Measurements from ENCODE around the gene LGALS12.
A peak's percentile ranks its signal among the peaks of the same experiment; 100 is the strongest.
"Not testable (repeated sequence)": the region's sequence is repeated elsewhere in the genome, so short reads cannot be mapped to it uniquely, and the experiment has no call there.

LGALS12 gene

DNA sequence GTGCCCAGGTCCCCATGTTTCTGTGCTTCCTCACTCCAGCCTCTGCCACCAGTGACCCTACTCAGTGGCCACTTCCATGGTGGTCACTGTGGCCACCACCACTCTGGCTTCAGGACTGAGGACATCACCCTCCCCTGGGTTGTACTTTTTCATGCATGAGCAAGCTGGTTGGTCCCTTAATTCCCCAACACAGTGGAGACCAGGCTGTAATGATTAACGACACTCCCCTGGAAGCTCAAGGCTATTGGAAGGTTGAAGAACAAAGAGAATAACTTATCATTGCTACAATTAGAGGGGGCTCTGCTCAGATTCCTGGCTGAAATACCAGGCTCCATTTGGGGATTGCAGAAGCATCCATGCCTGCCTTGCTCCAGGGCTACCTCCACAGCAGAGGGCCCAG lies 41.2 kb downstream of the LGALS12 start:
- Histone ChIP-seq H3K4me1 (peaks cover 9 to 34% (median 19%) of the 10 kb centered on the region in 10 experiments; a peak in 18 of 20 replicates), H3K4me2 (no peak overlapping the region), H3K36me3 (no peaks in the 10 kb centered on the region; a peak in 1 of 22 replicates), H4K20me1 (no peaks in the 10 kb centered on the region), H3K4me3 (no peak overlapping the region), H3K27ac (no peak overlapping the region), H3K27me3 (no peaks in the 10 kb centered on the region), H3K9me3 (replicated peaks in 1 of 11) (no peaks in the 10 kb centered on the region), H3K9ac (no peak overlapping the region)
- TF ChIP-seq Cebpa-rat (IDR thresholded peaks at IDR 0.05) = no peak

DNA sequence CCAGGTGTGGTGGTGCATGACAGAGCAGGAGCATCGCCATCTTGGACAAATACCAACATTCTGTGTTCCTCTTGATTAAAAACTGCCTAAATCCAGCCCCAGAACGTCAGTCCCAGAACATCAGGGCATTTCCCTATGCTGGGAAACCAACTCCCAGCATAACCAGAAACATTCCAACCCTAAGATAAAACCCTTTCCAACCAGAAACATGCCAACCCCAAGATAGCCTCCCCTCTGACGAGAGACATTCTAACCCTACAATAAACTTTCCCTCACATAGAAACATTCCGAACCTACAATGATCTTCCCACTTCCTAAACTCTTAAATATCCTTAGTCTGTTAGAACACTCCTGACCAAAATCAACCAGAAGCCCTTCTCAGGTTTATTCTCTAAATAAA lies 42.3 kb downstream of the LGALS12 start:
- Histone ChIP-seq H3K4me3 (no peak overlapping the region), H3K27me3 (no peaks in the 10 kb centered on the region), H3K9me3 (replicated peaks in 1 of 11) (no peaks in the 10 kb centered on the region), H3K4me2 (no peak overlapping the region), H3K27ac (no peak overlapping the region), H4K20me1 (no peaks in the 10 kb centered on the region), H3K36me3 (no peaks in the 10 kb centered on the region; a peak in 1 of 22 replicates), H3K9ac (no peak overlapping the region), H3K4me1 (peaks cover 13 to 39% (median 24%) of the 10 kb centered on the region in 10 experiments)
- no peak for TF ChIP-seq Cebpa-rat (IDR thresholded peaks at IDR 0.05)

DNA sequence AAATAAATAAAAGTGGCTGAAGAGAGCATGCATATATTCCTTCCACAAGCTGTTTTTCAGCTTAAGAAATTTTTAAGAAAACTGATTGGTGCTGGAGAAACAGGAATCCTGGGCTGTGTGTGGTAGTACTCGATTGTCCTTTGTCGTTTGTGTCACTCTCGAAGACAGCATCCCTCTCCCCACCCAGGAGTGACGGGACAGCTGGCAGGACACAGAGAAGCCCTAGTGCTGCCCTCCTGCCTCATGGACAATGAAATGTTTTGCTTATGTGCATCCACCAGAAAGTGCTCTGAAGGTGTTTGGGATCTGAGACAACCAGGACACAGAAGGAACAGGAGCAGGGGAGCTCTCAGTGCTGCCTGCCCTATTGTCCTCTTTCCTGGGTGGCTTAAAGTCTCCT lies 43.5 kb downstream of the LGALS12 start:
- H3K4me1 ChIP-seq = peaks cover 16 to 39% (median 26%) of the 10 kb centered on the region in 10 experiments
- no peak for TF ChIP-seq Cebpa-rat (IDR thresholded peaks at IDR 0.05)
- no peaks in the 10 kb centered on the region for H3K27me3 ChIP-seq
- H3K27ac ChIP-seq = no peak overlapping the region
- H4K20me1 ChIP-seq = no peaks in the 10 kb centered on the region
- no peak overlapping the region for H3K9ac ChIP-seq
- no peaks in the 10 kb centered on the region for H3K9me3 ChIP-seq (replicated peaks in 1 of 11)
- no peak overlapping the region for H3K4me3 ChIP-seq
- no peaks in the 10 kb centered on the region; a peak in 1 of 22 replicates for H3K36me3 ChIP-seq
- no peak overlapping the region for H3K4me2 ChIP-seq

DNA sequence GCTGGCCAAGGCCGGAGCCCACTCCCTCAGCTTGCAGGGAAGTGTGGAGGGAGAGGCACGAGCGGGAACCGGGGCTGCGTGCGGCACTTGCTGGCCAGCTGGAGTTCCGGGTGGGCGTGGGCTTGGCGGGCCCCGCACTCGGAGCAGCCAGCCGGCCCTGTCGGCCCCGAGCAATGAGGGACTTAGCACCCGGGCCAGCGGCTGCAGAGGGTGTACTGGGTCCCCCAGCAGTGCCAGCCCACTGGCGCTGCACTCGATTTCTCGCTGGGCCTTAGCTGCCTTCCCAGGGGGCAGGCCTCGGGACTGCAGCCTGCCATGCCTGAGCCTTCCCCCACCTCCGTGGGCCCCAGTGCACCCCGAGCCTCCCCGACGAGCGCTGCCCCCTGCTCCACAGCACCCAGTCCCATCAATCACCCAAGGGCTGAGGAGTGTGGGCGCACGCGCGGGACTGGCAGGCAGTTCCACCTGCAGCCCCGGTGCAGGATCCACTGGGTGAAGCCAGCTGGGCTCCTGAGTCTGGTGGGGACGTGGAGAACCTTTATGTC lies 44.3 kb downstream of the LGALS12 start:
- not testable (repeated sequence) for H3K4me2 ChIP-seq; H4K20me1 ChIP-seq; H3K4me3 ChIP-seq; H3K36me3 ChIP-seq; H3K27ac ChIP-seq; H3K27me3 ChIP-seq; H3K9me3 ChIP-seq (replicated peaks in 1 of 11); H3K9ac ChIP-seq
- H3K4me1 ChIP-seq = peaks cover 16 to 41% (median 32%) of the 10 kb centered on the region in 10 experiments

DNA sequence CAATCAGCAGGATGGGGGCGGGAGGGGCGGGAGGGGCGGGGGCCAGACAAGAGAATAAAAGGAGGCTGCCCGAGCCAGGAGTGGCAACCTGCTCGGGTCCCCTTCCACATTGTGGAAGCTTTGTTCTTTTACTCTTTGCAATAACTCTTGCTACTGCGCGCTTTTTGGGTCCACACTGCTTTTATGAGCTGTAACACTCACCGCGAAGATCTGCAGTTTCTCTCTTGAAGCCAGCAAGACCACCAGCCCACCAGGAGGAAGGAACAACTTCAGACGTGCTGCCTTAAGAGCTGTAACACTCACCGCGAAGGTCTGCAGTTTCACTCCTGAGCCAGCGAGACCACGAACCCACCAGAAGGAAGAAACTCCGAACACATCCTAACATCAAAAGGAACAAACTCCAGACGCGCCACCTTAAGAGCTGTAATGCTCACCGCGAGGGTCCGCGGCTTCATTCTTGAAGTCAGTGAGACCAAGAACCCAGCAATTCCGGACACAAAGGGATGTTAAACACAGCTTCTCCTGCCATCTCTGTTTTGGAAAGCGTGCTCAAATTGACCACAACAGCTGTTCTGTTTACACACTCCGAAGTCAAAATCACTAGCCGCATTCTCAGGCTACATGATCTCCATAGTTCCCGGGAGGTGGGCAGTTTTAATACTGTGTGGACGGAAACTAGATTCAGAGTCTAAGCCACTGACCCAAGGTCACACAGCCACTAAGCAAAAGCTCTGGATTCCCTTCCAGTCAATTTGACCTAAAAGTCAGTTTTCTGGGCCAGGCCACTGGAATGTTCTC lies 45.4 kb downstream of the LGALS12 start:
- no peaks in the 10 kb centered on the region for H3K27me3 ChIP-seq
- no peaks in the 10 kb centered on the region for H3K36me3 ChIP-seq
- peaks cover 16 to 30% (median 23%) of the 10 kb centered on the region in 10 experiments for H3K4me1 ChIP-seq
- no peak overlapping the region for H3K4me3 ChIP-seq
- H3K27ac ChIP-seq = no peak overlapping the region
- H3K9ac ChIP-seq = no peak overlapping the region
- peak overlapping the region in 2 of 11 experiments; percentile 1 to 10; a peak in 2 of 22 replicates for H3K4me2 ChIP-seq
- H4K20me1 ChIP-seq = no peaks in the 10 kb centered on the region
- TF ChIP-seq Cebpa-rat (IDR thresholded peaks at IDR 0.05) = no peak
- H3K9me3 ChIP-seq (replicated peaks in 1 of 11) = no peaks in the 10 kb centered on the region

DNA sequence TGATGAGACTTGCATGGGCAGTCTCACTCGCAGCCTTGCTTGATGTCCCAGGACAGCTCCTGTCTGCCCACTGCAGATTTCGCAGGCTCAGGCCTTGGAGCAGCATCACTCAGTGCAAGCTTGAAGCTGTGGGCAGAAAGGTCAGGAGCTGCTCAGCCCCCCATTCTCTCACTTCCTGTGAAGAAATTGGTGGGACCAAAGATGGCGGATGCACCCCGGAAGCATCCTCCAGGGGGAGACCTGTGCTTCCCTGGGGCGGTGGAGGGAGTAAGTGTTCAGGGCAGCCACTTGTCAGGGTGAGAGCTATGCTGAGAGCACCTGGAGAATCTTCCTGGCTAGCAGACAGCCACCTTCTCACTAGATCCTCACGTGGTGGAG lies 46.0 kb downstream of the LGALS12 start:
- Histone ChIP-seq H3K4me2 (peak overlapping the region in 2 of 11 experiments; percentile 1 to 10; a peak in 1 of 22 replicates), H3K4me3 (no peak overlapping the region), H3K9me3 (replicated peaks in 1 of 11) (no peaks in the 10 kb centered on the region), H3K4me1 (peaks cover 16 to 30% (median 23%) of the 10 kb centered on the region in 10 experiments), H3K27me3 (no peaks in the 10 kb centered on the region), H3K9ac (no peak overlapping the region), H4K20me1 (no peaks in the 10 kb centered on the region), H3K36me3 (no peaks in the 10 kb centered on the region), H3K27ac (no peak overlapping the region)
- TF ChIP-seq Cebpa-rat (IDR thresholded peaks at IDR 0.05) = no peak

DNA sequence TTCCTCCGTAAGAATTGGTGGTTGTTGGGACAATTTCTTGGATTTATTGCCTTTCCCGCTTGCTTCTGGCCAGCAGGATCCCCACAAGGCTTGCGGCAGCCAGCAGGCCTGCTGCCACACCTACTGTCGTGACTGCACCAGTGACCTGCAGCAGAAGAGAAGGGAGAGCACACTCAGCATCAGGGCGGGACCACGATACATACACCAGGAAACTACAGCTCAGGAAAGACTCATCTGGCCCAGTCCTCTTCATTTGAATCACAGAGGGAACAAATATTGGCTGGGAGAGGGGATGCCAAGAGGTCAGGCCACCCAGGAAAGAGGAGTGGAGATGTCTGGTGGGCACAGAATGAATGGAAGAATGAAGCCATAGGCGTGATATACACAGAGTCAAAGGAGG lies 47.0 kb downstream of the LGALS12 start:
- H4K20me1 ChIP-seq = no peaks in the 10 kb centered on the region
- H3K9me3 ChIP-seq (replicated peaks in 1 of 11) = no peaks in the 10 kb centered on the region
- no peaks in the 10 kb centered on the region for H3K27me3 ChIP-seq
- peaks cover 16 to 30% (median 23%) of the 10 kb centered on the region in 10 experiments for H3K4me1 ChIP-seq
- no peak for TF ChIP-seq Cebpa-rat (IDR thresholded peaks at IDR 0.05)
- peak overlapping the region in 3 of 11 experiments; percentile 61 to 73 (median 67); a peak in 4 of 22 replicates for H3K27ac ChIP-seq
- H3K36me3 ChIP-seq = no peaks in the 10 kb centered on the region
- H3K9ac ChIP-seq = no peak overlapping the region
- H3K4me2 ChIP-seq = peak overlapping the region; percentile 64 to 90 (median 82)
- no peak overlapping the region for H3K4me3 ChIP-seq

DNA sequence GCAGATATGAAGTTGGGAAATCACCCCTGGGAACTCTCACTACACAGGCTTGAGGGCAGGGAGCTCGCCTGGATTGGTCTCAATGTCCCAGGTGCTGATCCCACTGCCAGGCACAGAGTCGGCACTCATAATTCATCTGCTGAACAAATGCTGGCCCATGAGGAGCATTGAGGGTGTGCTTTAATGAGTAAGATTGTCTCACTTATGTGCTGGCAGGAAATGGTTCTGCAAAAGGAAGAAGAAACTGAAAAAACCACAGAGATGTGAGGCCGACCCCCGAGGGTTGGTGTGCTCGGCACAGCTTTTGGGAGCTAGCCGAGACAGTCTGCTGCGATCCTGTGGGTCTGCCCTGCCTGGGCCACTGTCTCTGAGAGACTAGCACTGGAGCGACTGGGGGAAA lies 47.9 kb downstream of the LGALS12 start:
- Histone ChIP-seq H3K9ac (peak overlapping the region; percentile 3 to 62 (median 50); a peak in 17 of 22 replicates), H3K27me3 (no peaks in the 10 kb centered on the region), H3K4me2 (peak overlapping the region; percentile 64 to 90 (median 82)), H3K9me3 (replicated peaks in 1 of 11) (no peaks in the 10 kb centered on the region), H3K36me3 (no peaks in the 10 kb centered on the region), H3K27ac (peak overlapping the region in 9 of 11 experiments; percentile 10 to 73 (median 63); a peak in 15 of 22 replicates), H4K20me1 (no peaks in the 10 kb centered on the region), H3K4me3 (no peak overlapping the region), H3K4me1 (peaks cover 16 to 30% (median 23%) of the 10 kb centered on the region in 10 experiments)
- TF ChIP-seq Cebpa-rat (IDR thresholded peaks at IDR 0.05) = no peak

DNA sequence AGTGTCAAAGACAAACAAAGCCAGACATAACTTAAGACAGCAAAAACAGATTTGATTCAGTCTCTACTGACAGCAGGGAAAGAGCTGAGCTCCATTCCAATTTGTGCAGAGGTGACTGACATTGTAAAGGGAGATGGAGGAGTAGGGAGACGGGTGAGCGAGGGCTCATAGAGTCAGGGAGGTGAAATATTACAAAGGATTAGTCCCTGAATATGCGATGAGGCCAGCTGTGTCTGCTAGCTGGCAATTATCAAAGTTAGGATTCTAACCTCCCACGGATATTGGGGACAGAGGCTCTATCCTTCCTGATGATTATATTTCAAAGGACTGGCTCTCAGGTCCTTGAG lies 49.0 kb downstream of the LGALS12 start:
- Histone ChIP-seq H3K27me3 (no peaks in the 10 kb centered on the region), H3K9ac (no peak overlapping the region; a peak in 2 of 22 replicates)
- no peak for TF ChIP-seq Cebpa-rat (IDR thresholded peaks at IDR 0.05)

More for the DNA sequence above, 49.0 kb downstream of the LGALS12 start:
- Histone ChIP-seq H3K4me1 (peaks cover 16 to 30% (median 23%) of the 10 kb centered on the region in 10 experiments), H3K4me3 (no peak overlapping the region), H4K20me1 (no peaks in the 10 kb centered on the region), H3K4me2 (peak overlapping the region in 7 of 11 experiments; percentile 64 to 89 (median 78); a peak in 7 of 22 replicates), H3K36me3 (no peaks in the 10 kb centered on the region), H3K9me3 (replicated peaks in 1 of 11) (no peaks in the 10 kb centered on the region), H3K27ac (peak overlapping the region in 2 of 11 experiments; percentile 67 to 73; a peak in 2 of 22 replicates)
